HL-60 (cell line): ENCODE data around the gene PKP4.
A peak's percentile ranks its signal among the peaks of the same experiment; 100 is the strongest.

ENCODE experiments used
- DNase-seq, 2 experiments: peaks; one replicate each; pipeline ENCODE4 v3.0.0-alpha.2; 2010 to 2020; ENCODE audit warnings: low read depth in 1 of 2, low spot score in 1 of 2
- H3K27ac ChIP-seq: fragments of 250-450 bp; sonication (Bioruptor Pico); replicated peaks from 2 replicates; pipeline ENCODE4 v1.5.1; 2020; ENCODE audit warnings: mild to moderate bottlenecking, moderate library complexity
- H3K27me3 ChIP-seq: fragments of 250-450 bp; sonication (Bioruptor Pico); 2 replicates; pipeline ENCODE4 v1.5.1; 2021; ENCODE audit warnings: mild to moderate bottlenecking, moderate library complexity; ENCODE audit not compliant: insufficient read depth, poor library complexity, severe bottlenecking
- H3K4me3 ChIP-seq: replicated peaks from 2 replicates; pipeline ENCODE4 v1.5.1; 2011; ENCODE audit warnings: mild to moderate bottlenecking, control low read depth, low read length; ENCODE audit not compliant: insufficient read depth
- CTCF ChIP-seq: IDR thresholded peaks from one replicate; pipeline ENCODE4 v1.5.1; 2011; ENCODE audit warnings: low read length, control low read depth, inconsistent platforms; ENCODE audit not compliant: insufficient read depth
- GABPA ChIP-seq: IDR thresholded peaks from 2 replicates; pipeline ENCODE4 v1.6.1; 2012; ENCODE audit warnings: low read depth
- POLR2AphosphoS5 ChIP-seq: IDR thresholded peaks from 2 replicates; pipeline ENCODE4 v1.6.1; 2012; ENCODE audit warnings: low read depth
- SPI1 ChIP-seq: IDR thresholded peaks from 2 replicates; pipeline ENCODE4 v1.6.1; 2012; ENCODE audit warnings: low read depth, mild to moderate bottlenecking, borderline replicate concordance
- TF ChIP-seq, protein P1 (sequence below): IDR thresholded peaks from 2 replicates; pipeline ENCODE4 v1.6.1; 2012; ENCODE audit warnings: low read depth; ENCODE audit not compliant: insufficient replicate concordance

Gene PKP4

DNA sequence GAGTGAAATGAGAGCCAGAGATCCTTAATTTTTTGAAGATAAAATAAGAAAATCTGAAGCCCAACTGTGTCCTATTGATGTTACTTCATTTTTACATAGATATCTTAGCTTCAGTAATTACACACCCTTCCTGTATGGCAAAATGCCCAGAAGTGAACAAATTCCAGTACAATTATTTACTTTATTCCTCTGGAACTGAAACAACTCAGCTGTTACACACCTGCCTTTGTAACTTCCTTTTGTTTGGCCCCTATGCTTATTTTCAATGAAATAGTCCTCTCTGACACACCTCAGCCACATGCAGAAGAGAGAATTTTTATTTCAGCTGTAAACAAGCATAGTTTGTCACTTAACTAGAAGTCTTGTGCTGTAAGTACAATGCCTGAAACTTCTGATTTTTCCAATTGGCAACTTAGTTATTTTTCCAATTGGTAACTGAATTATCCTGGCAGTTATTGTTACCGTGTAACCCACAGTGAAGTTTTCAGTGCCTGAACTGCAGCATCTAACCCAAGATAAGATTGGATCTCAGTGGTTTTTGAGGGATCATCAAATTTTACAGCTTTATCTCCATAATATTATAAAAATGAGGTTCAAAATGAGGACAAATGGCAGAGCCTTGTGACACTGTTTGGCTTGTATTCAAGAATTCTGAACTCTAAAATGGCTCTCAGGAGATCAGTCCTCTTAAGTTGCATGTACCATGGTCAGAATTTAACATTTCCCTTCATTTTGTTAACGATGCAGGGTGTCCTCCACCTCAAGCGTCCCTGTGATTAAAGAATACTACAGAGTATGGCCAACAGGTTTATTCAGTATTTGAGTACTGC lies 82.6 kb downstream of the PKP4 start:
- H3K27me3 ChIP-seq: no peaks in the 10 kb centered on the region
- DNase-seq: peak in 1 of 2 experiments; percentile 4
- H3K27ac ChIP-seq: no peak overlapping the region
- no peak overlapping the region for H3K4me3 ChIP-seq
- TF ChIP-seq, protein P1, sequence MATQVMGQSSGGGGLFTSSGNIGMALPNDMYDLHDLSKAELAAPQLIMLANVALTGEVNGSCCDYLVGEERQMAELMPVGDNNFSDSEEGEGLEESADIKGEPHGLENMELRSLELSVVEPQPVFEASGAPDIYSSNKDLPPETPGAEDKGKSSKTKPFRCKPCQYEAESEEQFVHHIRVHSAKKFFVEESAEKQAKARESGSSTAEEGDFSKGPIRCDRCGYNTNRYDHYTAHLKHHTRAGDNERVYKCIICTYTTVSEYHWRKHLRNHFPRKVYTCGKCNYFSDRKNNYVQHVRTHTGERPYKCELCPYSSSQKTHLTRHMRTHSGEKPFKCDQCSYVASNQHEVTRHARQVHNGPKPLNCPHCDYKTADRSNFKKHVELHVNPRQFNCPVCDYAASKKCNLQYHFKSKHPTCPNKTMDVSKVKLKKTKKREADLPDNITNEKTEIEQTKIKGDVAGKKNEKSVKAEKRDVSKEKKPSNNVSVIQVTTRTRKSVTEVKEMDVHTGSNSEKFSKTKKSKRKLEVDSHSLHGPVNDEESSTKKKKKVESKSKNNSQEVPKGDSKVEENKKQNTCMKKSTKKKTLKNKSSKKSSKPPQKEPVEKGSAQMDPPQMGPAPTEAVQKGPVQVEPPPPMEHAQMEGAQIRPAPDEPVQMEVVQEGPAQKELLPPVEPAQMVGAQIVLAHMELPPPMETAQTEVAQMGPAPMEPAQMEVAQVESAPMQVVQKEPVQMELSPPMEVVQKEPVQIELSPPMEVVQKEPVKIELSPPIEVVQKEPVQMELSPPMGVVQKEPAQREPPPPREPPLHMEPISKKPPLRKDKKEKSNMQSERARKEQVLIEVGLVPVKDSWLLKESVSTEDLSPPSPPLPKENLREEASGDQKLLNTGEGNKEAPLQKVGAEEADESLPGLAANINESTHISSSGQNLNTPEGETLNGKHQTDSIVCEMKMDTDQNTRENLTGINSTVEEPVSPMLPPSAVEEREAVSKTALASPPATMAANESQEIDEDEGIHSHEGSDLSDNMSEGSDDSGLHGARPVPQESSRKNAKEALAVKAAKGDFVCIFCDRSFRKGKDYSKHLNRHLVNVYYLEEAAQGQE: no peak
- no peak for TF ChIP-seq POLR2AphosphoS5
- no peak for TF ChIP-seq CTCF
- no peak for TF ChIP-seq SPI1
- TF ChIP-seq GABPA: no peak

GRCh38 chr2:158542577-158542976 lies 85.8 kb downstream of the PKP4 start:
- Histone ChIP-seq H3K27me3 (no peaks in the 10 kb centered on the region), H3K27ac (no peak overlapping the region), H3K4me3 (no peak overlapping the region)
- TF ChIP-seq POLR2AphosphoS5: no peak
- TF ChIP-seq, protein P1: no peak
- DNase-seq: no peak

DNA sequence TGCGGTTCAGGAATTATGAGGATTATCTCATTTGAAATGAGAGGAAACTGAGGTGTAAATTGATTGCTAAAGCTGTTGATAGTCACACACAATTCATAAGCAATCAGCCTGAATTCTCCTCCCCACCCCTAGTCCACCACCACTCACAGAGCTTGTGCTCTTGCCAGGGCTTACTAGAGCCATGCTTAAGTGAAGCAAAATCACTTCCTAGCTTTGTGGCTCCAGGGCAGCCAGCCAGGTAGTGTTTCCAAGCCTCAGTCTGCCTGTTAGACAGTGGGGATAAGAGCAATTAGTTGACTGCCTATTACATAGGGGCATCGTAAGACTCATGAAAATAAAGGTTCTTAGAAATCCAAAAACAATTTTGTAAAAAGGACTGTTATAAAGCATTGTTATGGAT lies 87.2 kb downstream of the PKP4 start:
- no peak overlapping the region for H3K4me3 ChIP-seq
- DNase-seq: no peak
- H3K27ac ChIP-seq: no peak overlapping the region
- TF ChIP-seq CTCF: no peak
- no peak for TF ChIP-seq GABPA
- TF ChIP-seq, protein P1: no peak
- no peak for TF ChIP-seq SPI1
- TF ChIP-seq POLR2AphosphoS5: no peak
- H3K27me3 ChIP-seq: no peaks in the 10 kb centered on the region
